Mucosa of stomach (tissue), 1 donor: ENCODE results near the gene CD300LB.
"Not testable (repeated sequence)": the region's sequence is repeated elsewhere in the genome, so short reads cannot be mapped to it uniquely, and the experiment has no call there.

Source experiments
- H3K27me3 ChIP-seq: one replicate; pipeline ENCODE4 v1.7.0; 2013; ENCODE audit warnings: mild to moderate bottlenecking, low read length; ENCODE audit not compliant: control insufficient read depth, insufficient read depth
- H3K36me3 ChIP-seq: one replicate; pipeline ENCODE4 v1.7.0; 2013; ENCODE audit warnings: low read length; ENCODE audit not compliant: control insufficient read depth, insufficient read depth
- H3K4me1 ChIP-seq: one replicate; pipeline ENCODE4 v1.7.0; 2013; ENCODE audit warnings: mild to moderate bottlenecking, low read length; ENCODE audit not compliant: control insufficient read depth, insufficient read depth
- H3K4me3 ChIP-seq: one replicate; pipeline ENCODE4 v1.7.0; 2013; ENCODE audit warnings: low read length
- H3K9ac ChIP-seq: one replicate; pipeline ENCODE4 v1.7.0; 2013; ENCODE audit warnings: mild to moderate bottlenecking, low read length, moderate library complexity
- H3K9me3 ChIP-seq: one replicate; pipeline ENCODE4 v1.7.0; 2013; ENCODE audit warnings: mild to moderate bottlenecking, low read length, moderate library complexity; ENCODE audit not compliant: control insufficient read depth
- donor health status: Pancreatic carcinoma.

The CD300LB gene

DNA sequence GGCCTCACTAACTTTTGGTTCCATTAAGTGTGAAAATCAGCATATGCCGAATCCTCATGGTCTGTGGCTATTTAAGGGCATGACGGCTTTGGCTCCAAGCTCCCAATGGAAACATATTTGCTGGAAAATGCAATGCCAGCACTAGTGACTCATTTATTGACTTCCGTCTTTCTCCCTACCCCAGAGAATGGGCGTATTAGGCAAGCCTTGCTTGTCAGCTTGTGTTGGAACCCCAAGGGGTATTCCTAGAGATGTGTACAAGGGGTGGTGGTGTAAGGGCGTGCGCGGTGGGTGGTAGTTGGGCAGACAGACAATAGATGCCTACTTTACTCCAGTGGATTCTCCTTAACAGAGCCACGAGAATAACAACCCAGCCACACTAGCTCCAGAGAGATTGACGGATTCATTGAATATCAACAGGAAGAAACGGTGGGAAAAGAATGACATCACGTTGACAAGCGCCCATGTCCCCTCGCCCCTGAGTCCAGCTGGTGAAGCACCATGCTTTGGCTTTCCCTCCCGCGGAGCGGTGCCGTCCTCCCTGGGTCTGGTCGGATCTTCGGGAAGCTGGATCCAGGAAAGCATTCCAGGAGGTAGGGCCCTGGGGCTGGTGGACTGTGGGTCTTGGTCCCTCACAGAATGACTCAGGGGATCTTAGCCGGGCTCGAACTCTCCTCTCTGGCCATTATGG is 10.3 kb downstream of the CD300LB start:
- H3K4me1 ChIP-seq, result no peaks in the 10 kb centered on the region
- H3K9ac ChIP-seq, result no peak overlapping the region
- H3K4me3 ChIP-seq, result no peak overlapping the region
- H3K36me3 ChIP-seq, result no peaks in the 10 kb centered on the region
- no peaks in the 10 kb centered on the region for H3K27me3 ChIP-seq
- no peaks in the 10 kb centered on the region for H3K9me3 ChIP-seq

DNA sequence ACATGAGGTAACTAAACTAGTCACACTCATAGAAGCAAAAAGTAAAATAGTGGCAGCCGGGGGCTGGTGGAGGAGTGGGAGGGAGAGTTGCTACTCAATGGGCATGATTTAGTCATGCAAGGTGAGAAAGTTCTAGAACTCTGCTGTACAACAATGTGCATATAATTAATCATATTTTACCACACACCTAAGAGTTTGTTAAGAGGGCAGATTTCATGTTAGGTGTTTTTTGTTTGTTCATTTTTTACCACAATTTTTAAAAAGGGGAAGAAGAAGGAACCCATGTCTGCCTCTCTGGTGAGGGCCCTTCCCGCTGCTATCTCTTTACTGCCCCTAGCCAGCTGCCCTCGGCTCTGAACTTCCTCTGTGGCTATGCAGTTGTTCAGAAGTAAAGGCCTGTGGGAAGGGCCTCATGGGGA is 11.2 kb downstream of the CD300LB start:
- H3K36me3 ChIP-seq, result no peaks in the 10 kb centered on the region
- H3K4me3 ChIP-seq, result no peak overlapping the region
- H3K9ac ChIP-seq, result no peak overlapping the region
- no peaks in the 10 kb centered on the region for H3K27me3 ChIP-seq
- H3K9me3 ChIP-seq, result no peaks in the 10 kb centered on the region
- H3K4me1 ChIP-seq, result no peaks in the 10 kb centered on the region

DNA sequence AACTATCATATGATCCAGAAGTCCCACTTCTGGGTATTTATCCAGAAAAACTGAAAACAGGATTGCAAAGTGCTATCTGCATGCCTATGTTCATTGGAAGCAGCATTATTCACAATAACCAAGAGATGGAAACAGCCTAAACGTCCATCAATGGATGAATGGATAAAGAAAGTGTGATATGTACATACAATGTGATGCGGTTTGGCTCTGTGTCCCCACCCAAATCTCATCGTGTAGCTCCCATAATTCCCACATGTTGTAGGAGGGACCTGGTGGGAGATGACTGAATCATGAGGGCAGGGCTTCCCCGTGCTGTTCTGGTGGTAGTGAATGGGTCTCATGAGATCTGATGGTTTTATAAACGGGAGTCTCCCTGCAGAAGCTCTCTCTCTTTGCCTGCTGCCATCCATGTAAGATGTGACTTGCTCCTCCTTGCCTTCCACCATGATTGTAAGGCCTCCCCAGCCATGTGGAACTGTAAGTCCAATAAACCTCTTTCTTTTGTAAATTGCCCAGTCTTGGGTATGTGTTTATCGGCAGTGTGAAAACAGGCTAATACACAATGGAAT is 12.8 kb downstream of the CD300LB start:
- H3K4me3 ChIP-seq, H3K27me3 ChIP-seq, H3K9ac ChIP-seq, H3K36me3 ChIP-seq, H3K9me3 ChIP-seq, H3K4me1 ChIP-seq: not testable (repeated sequence)

DNA sequence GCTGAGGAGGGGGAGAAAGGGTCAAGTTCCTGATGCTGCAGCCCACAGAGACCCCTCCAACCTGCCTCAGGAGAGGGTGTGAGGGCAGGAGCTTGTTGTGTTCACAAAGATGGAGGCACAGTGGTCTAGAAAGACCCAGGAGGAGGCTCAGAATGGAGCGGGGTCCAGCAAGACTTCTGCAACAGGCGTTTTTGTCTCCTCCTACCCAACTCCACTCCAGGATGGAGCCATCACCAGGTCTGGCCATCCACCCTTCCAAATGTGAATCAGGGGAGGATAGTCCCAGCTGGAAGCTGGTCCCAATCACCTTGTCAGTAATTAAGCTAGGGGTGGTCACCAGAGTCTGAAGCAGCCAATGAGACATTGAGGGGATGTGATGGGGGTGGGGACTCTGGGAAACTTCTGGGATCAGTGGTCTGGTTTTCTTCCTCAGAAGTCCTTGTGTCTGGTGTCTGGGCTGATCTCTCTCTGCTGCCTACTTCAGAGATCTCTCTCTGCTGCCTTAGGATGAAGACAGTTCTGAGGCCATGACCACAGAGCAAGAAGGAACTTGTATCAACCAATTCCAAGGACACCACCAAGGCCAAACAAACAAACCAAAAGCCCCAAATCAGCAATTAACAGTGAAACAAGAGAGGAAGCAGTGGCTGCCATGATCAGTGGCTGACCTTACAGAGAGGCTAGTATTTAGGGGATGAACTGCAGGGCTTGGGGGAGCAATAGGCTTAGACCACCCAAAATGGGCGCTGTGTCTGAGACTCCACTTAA is 14.5 kb downstream of the CD300LB start:
- H3K36me3 ChIP-seq, result no peaks in the 10 kb centered on the region
- no peaks in the 10 kb centered on the region for H3K9me3 ChIP-seq
- H3K27me3 ChIP-seq, result no peaks in the 10 kb centered on the region
- no peaks in the 10 kb centered on the region for H3K4me1 ChIP-seq
- H3K9ac ChIP-seq, result no peak overlapping the region
- H3K4me3 ChIP-seq, result no peak overlapping the region

DNA sequence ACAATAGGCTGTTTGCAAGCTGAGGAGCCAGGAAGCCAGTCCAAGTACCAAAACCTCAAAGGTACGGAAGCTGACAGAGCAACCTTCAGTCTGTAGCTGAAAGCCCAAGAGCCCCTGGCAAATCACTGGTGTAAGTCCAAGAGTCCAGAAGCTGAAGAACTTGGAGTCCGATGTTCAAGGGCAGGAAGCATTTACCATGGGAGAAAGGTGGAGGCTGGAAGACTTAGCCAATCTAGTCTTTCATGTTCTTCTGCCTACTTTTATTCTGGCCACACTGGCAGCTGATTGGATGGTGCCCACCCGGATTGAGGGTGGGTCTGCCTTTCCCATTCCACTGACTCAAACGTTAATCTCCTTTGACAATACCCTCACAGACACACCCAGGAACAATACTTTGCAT is 15.3 kb downstream of the CD300LB start:
- Histone ChIP-seq H3K4me1 (no peaks in the 10 kb centered on the region), H3K27me3 (no peaks in the 10 kb centered on the region), H3K36me3 (no peaks in the 10 kb centered on the region), H3K4me3 (no peak overlapping the region), H3K9ac (no peak overlapping the region), H3K9me3 (no peaks in the 10 kb centered on the region)

DNA sequence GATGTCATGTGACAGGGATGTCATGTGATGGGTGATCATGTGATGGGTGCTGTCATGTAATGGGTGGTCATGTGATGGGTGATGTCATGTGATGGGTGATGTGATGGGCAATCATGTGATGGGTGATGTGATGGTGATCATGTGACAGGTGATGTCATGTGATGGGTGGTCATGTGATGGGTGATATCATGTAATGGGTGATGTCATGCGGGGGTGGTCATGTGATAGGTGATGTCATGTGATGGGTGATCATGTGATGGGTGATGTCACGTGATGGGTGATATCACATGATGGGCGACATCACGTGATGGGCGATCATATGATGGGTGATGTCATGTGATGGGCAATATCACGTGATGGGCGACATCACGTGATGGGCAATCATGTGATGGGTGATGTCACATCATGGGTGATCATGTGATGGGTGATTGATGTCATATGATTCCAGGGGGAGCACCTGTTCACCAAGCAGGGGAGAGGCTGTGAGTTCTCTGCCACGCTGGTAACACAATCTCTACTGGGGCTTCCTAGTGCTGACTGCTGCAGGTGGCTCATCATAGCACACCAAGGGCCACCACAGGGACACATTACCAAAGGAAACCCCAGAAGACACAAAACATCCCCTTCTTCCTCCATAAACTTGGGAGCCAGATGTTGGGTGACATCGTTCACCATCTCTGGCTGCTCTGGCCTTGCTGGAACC is 16.5 kb downstream of the CD300LB start:
- no peaks in the 10 kb centered on the region for H3K4me1 ChIP-seq
- no peaks in the 10 kb centered on the region for H3K36me3 ChIP-seq
- no peak overlapping the region for H3K4me3 ChIP-seq
- H3K9ac ChIP-seq, result no peak overlapping the region
- H3K9me3 ChIP-seq, result no peaks in the 10 kb centered on the region
- no peaks in the 10 kb centered on the region for H3K27me3 ChIP-seq

DNA sequence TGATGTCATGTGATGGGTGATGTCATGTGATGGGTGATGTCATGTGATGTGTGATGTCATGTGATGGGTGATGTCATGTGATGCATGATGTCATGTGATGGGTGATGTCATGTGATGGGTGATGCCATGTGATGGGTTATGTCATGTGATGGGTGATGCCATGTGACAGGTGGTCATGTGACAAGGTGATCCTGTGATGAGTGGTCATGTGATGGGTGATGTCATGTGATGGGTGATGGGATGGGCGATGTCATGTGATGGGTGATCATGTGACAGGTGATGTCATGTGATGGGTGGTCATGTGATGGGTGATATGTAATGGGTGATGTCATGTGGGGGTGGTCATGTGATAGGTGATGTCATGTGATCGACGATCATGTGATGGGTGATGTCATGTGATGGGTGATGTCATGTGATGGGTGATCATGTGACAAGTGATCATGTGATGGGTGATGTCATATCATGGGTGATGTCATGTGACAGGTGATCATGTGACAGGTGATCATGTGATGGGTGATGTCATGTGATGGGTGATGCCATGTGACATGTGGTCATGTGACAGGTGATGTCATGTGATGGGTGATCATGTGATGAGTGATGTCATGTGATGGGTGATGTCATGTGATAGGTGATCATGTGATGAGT is 17.2 kb downstream of the CD300LB start:
- H3K27me3 ChIP-seq, result no peaks in the 10 kb centered on the region
- no peaks in the 10 kb centered on the region for H3K9me3 ChIP-seq
- no peak overlapping the region for H3K4me3 ChIP-seq
- no peak overlapping the region for H3K9ac ChIP-seq
- H3K4me1 ChIP-seq, result no peaks in the 10 kb centered on the region
- H3K36me3 ChIP-seq, result no peaks in the 10 kb centered on the region

DNA sequence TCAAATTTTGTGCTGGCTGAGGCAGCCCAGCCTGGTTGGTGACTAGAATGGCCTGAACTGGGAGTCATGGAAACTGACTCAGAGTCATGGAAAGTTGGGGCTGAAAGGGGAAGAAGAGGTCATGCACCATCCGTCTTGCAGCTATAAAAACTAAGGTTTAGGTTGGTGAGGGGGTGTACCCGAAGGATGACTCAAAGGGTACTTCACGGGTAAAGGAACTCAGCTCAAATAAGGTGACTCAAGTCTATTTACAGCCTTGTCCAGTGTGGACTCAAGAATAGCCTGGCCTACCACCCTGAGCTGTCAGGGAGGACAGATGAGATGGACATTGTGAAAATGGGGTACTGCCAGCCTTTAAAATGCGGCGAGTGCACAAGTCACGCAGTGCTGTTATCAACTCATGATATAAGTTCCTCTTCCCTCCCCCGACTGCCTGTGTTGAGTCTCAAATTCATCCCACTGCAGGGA is 18.6 kb downstream of the CD300LB start:
- no peak overlapping the region for H3K4me3 ChIP-seq
- H3K9me3 ChIP-seq, result no peaks in the 10 kb centered on the region
- no peaks in the 10 kb centered on the region for H3K27me3 ChIP-seq
- no peak overlapping the region for H3K9ac ChIP-seq
- H3K36me3 ChIP-seq, result no peaks in the 10 kb centered on the region
- H3K4me1 ChIP-seq, result no peaks in the 10 kb centered on the region

DNA sequence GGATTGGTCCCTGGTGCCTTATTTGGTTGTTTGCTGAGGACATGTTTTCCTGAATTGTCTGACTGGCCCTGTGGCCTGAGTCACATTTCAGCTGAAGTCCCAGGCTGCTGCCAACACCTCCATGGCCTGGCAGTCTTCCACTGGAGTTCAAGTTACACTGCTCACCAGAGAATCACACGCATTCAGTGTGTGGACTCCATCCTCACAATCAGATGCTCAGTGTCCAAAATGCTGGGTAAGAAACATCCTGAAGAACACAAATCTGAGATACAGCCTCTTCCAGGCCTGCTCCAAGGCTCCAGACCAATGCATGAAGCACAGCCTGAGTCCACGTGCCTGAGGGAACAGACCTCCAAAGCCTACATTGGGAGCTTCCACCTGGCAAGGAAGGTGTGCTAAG is 19.2 kb downstream of the CD300LB start:
- H3K9me3 ChIP-seq, result no peaks in the 10 kb centered on the region
- no peak overlapping the region for H3K9ac ChIP-seq

DNA sequence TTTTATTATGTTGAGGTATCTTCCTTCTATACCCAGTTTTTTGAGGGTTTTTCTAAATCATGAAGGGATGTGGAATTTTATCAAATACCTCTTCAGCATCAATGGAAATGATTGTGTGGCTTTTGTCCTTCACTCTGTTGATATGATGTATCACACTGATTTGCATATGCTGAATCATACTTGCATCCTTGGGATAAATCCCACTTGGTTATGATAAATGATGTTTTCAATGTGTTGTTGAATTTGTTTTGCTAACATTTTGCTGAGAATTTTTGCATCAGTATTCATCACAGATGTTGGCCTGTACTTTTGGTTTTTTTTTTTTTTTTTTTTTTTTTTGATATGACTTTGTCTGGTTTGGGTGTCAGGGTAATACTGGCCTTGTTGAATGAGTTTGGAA is 23.1 kb downstream of the CD300LB start:
- no peak overlapping the region for H3K9ac ChIP-seq
- no peaks in the 10 kb centered on the region for H3K36me3 ChIP-seq
- H3K4me1 ChIP-seq, result no peaks in the 10 kb centered on the region
- no peak overlapping the region for H3K4me3 ChIP-seq
- H3K27me3 ChIP-seq, result no peaks in the 10 kb centered on the region
- H3K9me3 ChIP-seq, result no peaks in the 10 kb centered on the region

More for the DNA sequence above, 19.2 kb downstream of the CD300LB start:
- no peaks in the 10 kb centered on the region for H3K27me3 ChIP-seq
- no peak overlapping the region for H3K4me3 ChIP-seq
- H3K4me1 ChIP-seq, result no peaks in the 10 kb centered on the region
- H3K36me3 ChIP-seq, result no peaks in the 10 kb centered on the region

DNA sequence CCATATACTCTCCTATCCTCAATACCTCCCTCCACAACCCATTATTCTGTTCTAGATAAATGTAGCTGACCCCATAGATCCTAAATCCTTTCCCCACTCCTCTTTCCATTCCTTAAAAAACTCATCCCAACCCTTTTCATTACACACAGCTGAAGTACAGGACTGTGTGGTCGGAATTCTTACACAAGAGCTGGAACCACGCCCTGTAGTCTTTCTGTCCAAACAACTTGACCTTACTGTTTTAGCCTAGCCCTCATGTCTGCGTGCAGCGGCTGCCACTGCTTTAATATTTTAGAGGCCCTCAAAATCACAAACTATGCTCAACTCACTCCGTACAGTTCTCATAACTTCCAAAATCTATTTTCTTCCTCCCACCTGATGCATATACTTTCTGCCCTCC is 27.3 kb downstream of the CD300LB start:
- not testable (repeated sequence) for H3K36me3 ChIP-seq, H3K27me3 ChIP-seq, H3K4me3 ChIP-seq, H3K4me1 ChIP-seq, H3K9ac ChIP-seq, H3K9me3 ChIP-seq
